Heart right ventricle (tissue), 16 donors: ENCODE data around the gene USP6NL. TPM values are rescaled to one million over a fixed set of nuclear protein-coding genes. Genes with fewer than 3 reads are reported as not detected.

Experiments
- ATAC-seq, 8 donors: fragments of 200-7000 bp; cut with Tn5 transposase; one replicate each; pipeline ENCODE4 v1.9.1; 2020; ENCODE audit warnings: mild to moderate bottlenecking in 8 of 8, moderate library complexity in 8 of 8, moderate number of reproducible peaks in 1 of 8
- DNase-seq, 2 donors: peaks; one replicate each; pipeline ENCODE4 v3.0.0-alpha.2; 2020
- H3K27ac ChIP-seq, 10 donors: fragments of 200-600 bp; sonication (generic) in 2 of 10; one replicate each; pipeline versions ENCODE4 v1.5.0 to v1.8.0; 2020 to 2022; ENCODE audit warnings: mild to moderate bottlenecking in 3 of 10
- H3K27me3 ChIP-seq, 7 donors: fragments of 200-600 bp; one replicate each; pipeline ENCODE4 v1.8.0; 2021 to 2022; ENCODE audit warnings: mild to moderate bottlenecking in 2 of 7
- H3K36me3 ChIP-seq, 9 donors: fragments of 200-600 bp; sonication (generic) in 1 of 9; one replicate each; pipeline versions ENCODE4 v1.5.0 to v1.8.0; 2020 to 2022; ENCODE audit warnings: mild to moderate bottlenecking in 2 of 9
- H3K4me1 ChIP-seq, 9 donors: fragments of 200-600 bp; sonication (generic) in 1 of 9; one replicate each; pipeline versions ENCODE4 v1.5.0 to v1.8.0; 2020 to 2022; ENCODE audit warnings: mild to moderate bottlenecking in 4 of 9
- H3K4me3 ChIP-seq, 10 donors: fragments of 200-600 bp; sonication (generic) in 2 of 10; one replicate each; pipeline versions ENCODE4 v1.5.0 to v1.8.0; 2020 to 2022; ENCODE audit warnings: mild to moderate bottlenecking in 7 of 10, moderate library complexity in 2 of 10
- H3K9me3 ChIP-seq, 11 donors: fragments of 200-600 bp in 10 of 11; sonication (generic) in 2 of 11; one replicate each; pipeline versions ENCODE4 v1.5.0 to v1.8.0; 2013 to 2022; ENCODE audit warnings: mild to moderate bottlenecking in 2 of 11, control low read depth in 1 of 11, moderate library complexity in 1 of 11
- CTCF ChIP-seq, 9 donors: fragments of 200-600 bp; sonication (generic) in 2 of 9; IDR thresholded peaks; one replicate each; pipeline versions ENCODE4 v1.5.0 to v1.8.0; 2021 to 2022; ENCODE audit warnings: antibody characterized with exemption in 9 of 9, mild to moderate bottlenecking in 5 of 9, moderate library complexity in 1 of 9
- WGBS, 2 donors: extraction: QIAGEN DNeasy Blood & Tissue Kit; methylation state at CpG; one replicate each; pipeline ENCODE4 v1.1.7; 2013; ENCODE audit warnings: inconsistent platforms in 1 of 2; 5-methylcytosine and 5-hydroxymethylcytosine counted together
- intact Hi-C, 10 donors: fragments of 100-400 bp; cut with DNase I; formaldehyde crosslinking; loops; one replicate each; pipeline versions ENCODE4 v1.11.1 to v1.14.2; 2022
- polyA plus RNA-seq, 2 donors: library from polyadenylated mRNA; stranded (reverse); fragments of 200-250 nt; gene quantifications; one replicate each; pipeline ENCODE4 v1.2.3, GENCODE V29; 2013
- total RNA-seq, 10 donors: library from RNA; stranded (reverse); fragmentation: NEBNext Ultra II Directional in 3 of 10; extraction: Animal tissue kit (Norgen Biotek cat#: 25700) in 3 of 10; gene quantifications; one replicate each; pipeline versions ENCODE4 v1.2.1 to v1.2.4, GENCODE V29; 2021 to 2023
- donor health status: Arrhythmogenic right ventricular cardiomyopathy.
- donor health status: ischemic (EF 13 %, LVEDD 7.1; RV severe dilation, severe dysfunction).
- donor health status: healthy with polysubstance abuse.
- donor health status: DM: no; HTN: yes; CAD: no.
- donor health status: DM: no; HTN: no; CAD: no.
- donor health status: ischemic (EF 25% LVEDD 6.9; RV normal size, moderate dysfunction).
- donor health status: ischemic (EF 25% LVEDD 5.7; RV mildly dilated, moderate dysfunction).
- donor health status: healthy.
- donor health status: DM: yes; HTN: yes; CAD: no.
- donor health status: Ischemic cardiomyopathy.
- donor health status: ischemic (EF 35%, LVEDD 5.7; RV mildly dilated, moderate dysfunction).
- donor health status: nonischemic (EF 11% LVEDD 7.7; RV severe dilation, severe dysfunction).
- donor health status: DM: yes; HTN: yes; CAD: no.
- donor health status: PGD.
- donor health status: ischemic (EF 29% LVEDD 5.4; RV normal size, mild dysfunction).
- donor health status: nonischemic (EF 23%, LVEDD 6.1; RV moderate dilation, normal function).

The USP6NL gene
- total and polyA plus RNA-seq, 12 donors, result 1.8 to 11.1 (median 8.2) TPM

- intact Hi-C loops, result no loop called here
- Histone ChIP-seq H3K27ac (peak overlapping the region in 1 of 10 donors; percentile 16), H3K4me3 (no peak overlapping the region), H3K4me1 (peaks cover 0 to 19% (median 8%) of the 10 kb centered on the region in 9 donors), H3K9me3 (no peaks in the 10 kb centered on the region), H3K27me3 (no peaks in the 10 kb centered on the region), H3K36me3 (no peaks in the 10 kb centered on the region)
- peak in 3 of 8 donors; percentile 48 to 59 (median 53) for ATAC-seq
- TF ChIP-seq CTCF (IDR thresholded peaks at IDR 0.05), result no peak
- no peak for DNase-seq
- 48 to 50% methylated on average over 1 of the region's 1 CpG for WGBS, 2 donors
Observed at GRCh38 chr10:11595395-11595692, 16.1 kb downstream of the USP6NL start.

- Histone ChIP-seq H3K4me1 (peaks cover 0 to 19% (median 8%) of the 10 kb centered on the region in 9 donors), H3K27me3 (no peaks in the 10 kb centered on the region), H3K27ac (peak overlapping the region in 1 of 10 donors; percentile 16), H3K4me3 (no peak overlapping the region), H3K36me3 (no peaks in the 10 kb centered on the region), H3K9me3 (no peaks in the 10 kb centered on the region)
- 89 to 94% methylated on average over 6 of the region's 6 CpGs for WGBS, 2 donors
- intact Hi-C loops, result no loop called here
- DNase-seq, result no peak
- peak in 3 of 8 donors; percentile 19 to 41 (median 27) for ATAC-seq
- TF ChIP-seq CTCF (IDR thresholded peaks at IDR 0.05), result no peak
Observed at GRCh38 chr10:11594589-11595394, 16.7 kb downstream of the USP6NL start.

- no peak for ATAC-seq
- Histone ChIP-seq H3K9me3 (no peaks in the 10 kb centered on the region), H3K4me1 (peaks cover 0 to 21% (median 13%) of the 10 kb centered on the region in 9 donors), H3K36me3 (no peaks in the 10 kb centered on the region), H3K4me3 (no peak overlapping the region), H3K27ac (no peak overlapping the region), H3K27me3 (no peaks in the 10 kb centered on the region)
- TF ChIP-seq CTCF (IDR thresholded peaks at IDR 0.05), result no peak
- DNase-seq, result no peak
- intact Hi-C loops, result no loop called here
- WGBS, 2 donors, result 81 to 83% methylated on average over 7 of the region's 7 CpGs
Observed at GRCh38 chr10:11593612-11594011, 17.8 kb downstream of the USP6NL start.

GRCh38 chr10:11589738-11590137, 21.7 kb downstream of the USP6NL start:
- Histone ChIP-seq H3K27me3 (no peaks in the 10 kb centered on the region), H3K27ac (no peak overlapping the region), H3K4me3 (no peak overlapping the region), H3K9me3 (peaks cover 0 to 10% (median 0%) of the 10 kb centered on the region in 11 donors), H3K36me3 (no peaks in the 10 kb centered on the region), H3K4me1 (peaks cover 0 to 40% (median 5%) of the 10 kb centered on the region in 9 donors)
- intact Hi-C loops, result no loop called here
- ATAC-seq (peak in 1 of 8 donors; percentile 62), DNase-seq (no peak)
- 68 to 72% methylated on average over 4 of the region's 4 CpGs for WGBS, 2 donors
- TF ChIP-seq CTCF (IDR thresholded peaks at IDR 0.05), result no peak
